ENCODE results near the gene PEPD. TPM values are rescaled to one million over a fixed set of nuclear protein-coding genes. Genes with fewer than 3 reads are reported as not detected.

The PEPD gene
- total RNA-seq, 2 donors from 2014 or later, result 18.7 to 25.7 TPM

DNA sequence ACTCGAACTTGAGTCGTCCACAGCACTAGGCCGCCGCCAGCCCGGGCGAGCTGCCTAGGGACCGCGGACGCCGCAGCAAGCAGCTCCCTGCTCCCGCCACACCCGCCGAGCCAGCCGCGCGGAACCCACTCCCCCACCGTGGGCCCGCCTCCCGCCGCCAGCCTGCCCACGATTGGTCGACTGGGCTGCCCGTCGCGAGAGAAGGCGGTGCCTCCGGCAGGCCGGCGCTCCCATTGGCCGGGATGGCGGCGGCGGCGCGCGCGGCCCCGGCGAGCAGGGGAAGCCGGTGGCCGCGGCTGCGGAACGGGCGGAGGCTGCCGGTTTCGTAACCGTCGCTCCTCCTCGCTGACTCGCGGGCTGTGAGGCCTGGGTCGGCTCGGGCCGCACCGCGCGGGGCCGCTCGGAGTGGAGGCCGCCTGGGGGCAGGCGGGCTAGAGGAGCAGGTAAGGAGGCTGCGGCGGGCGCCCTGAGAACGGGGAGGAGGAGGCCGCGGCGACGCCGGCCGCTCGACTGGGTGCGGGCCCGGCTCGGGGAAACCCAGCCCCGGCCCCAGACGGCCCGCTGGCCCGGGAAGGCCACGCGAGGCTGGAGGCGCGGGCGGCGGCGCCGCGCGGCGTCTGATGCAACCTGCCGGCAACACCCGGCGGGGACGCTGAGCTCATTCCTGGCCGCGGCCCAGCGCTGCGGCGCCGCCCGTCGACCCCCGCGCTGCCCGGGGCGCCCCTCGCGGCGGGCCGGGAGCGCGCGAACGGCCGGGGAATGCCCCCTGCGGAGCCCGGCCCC lies 147.9 kb downstream of the PEPD start, which contains the start of gene CEBPG:
Gene CEBPG (plus strand): TSS at position 257 of the 783 bp plus-strand sequence. CDS start 5,531 bp downstream, outside the sequence.
- Mint-ChIP-seq H3K36me3 (peaks cover 10% of the 10 kb centered on the region), H3K27me3 (no peaks in the 10 kb centered on the region), H3K9me3 (no peaks in the 10 kb centered on the region), H3K27ac (peak within 1 kb of the TSS; percentile 79 to 90), H3K4me3 (peak within 1 kb of the TSS; percentile 96), H3K4me1 (ENCODE audit: low read depth in 2 of 2) (peaks cover 30 to 31% of the 10 kb centered on the region in 2 donors)
- ATAC-seq (peak; percentile 96 to 97), DNase-seq (ENCODE audit: low spot score) (peak; percentile 95)

GRCh38 chr19:33370783-33371182 lies 150.8 kb downstream of the PEPD start:
- Mint-ChIP-seq H3K4me3 (no peak overlapping the region), H3K27me3 (peaks cover 0 to 4% of the 10 kb centered on the region in 2 donors), H3K4me1 (ENCODE audit: low read depth in 2 of 2) (peaks cover 14 to 17% of the 10 kb centered on the region in 2 donors), H3K27ac (no peak overlapping the region), H3K36me3 (peaks cover 8% of the 10 kb centered on the region), H3K9me3 (no peaks in the 10 kb centered on the region)
- no peak for ATAC-seq
- DNase-seq (ENCODE audit: low spot score), result no peak

DNA sequence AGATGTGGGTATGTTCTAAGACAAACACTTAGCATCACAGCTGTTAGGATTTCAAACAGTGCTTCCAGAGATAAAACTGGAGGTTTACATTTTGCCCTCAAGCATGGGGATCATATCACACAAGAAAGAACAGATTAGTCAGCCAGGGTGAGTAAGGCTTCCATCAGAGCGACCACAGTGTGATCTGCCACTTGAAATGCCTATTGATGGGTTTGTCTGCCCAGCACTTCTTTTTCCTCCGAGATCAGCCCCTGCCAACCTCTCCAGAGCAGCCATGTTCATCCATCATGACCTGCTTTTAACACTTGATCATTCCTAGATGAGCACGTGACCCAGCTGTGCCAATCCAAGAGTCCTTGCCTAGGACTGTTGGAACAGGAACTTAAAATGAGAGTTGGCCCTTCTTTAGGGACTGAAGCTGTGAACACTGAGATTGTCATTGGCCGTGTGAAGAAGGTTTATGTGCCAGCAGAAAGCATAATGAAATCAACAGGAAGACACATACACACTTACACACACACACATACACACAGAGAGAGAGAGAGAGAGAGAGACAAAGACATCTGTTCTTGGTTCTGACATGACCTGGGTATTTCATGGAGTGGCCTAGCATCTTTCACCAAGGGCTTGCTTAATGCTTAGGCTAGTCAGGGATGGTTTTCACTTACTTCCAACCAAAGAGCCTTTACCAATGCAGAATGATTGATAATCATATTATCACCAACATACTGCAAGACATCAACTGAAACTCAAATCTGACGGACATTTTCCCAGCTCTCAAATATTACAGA lies 153.3 kb downstream of the PEPD start:
- H3K4me3 Mint-ChIP-seq, result no peak overlapping the region
- H3K9me3 Mint-ChIP-seq, result no peaks in the 10 kb centered on the region
- H3K4me1 Mint-ChIP-seq (ENCODE audit: low read depth in 2 of 2), result no peaks in the 10 kb centered on the region
- H3K27ac Mint-ChIP-seq, result no peak overlapping the region
- DNase-seq (ENCODE audit: low spot score), result no peak
- H3K27me3 Mint-ChIP-seq, result peaks cover 0 to 4% of the 10 kb centered on the region in 2 donors
- no peaks in the 10 kb centered on the region for H3K36me3 Mint-ChIP-seq
- no peak for ATAC-seq

GRCh38 chr19:33366897-33367296 lies 154.7 kb downstream of the PEPD start:
- H3K9me3 Mint-ChIP-seq, result no peaks in the 10 kb centered on the region
- H3K27me3 Mint-ChIP-seq, result peaks cover 0 to 6% of the 10 kb centered on the region in 2 donors
- no peak overlapping the region for H3K27ac Mint-ChIP-seq
- no peaks in the 10 kb centered on the region for H3K4me1 Mint-ChIP-seq (ENCODE audit: low read depth in 2 of 2)
- H3K4me3 Mint-ChIP-seq, result no peak overlapping the region
- H3K36me3 Mint-ChIP-seq, result no peaks in the 10 kb centered on the region
- ATAC-seq, result no peak
- DNase-seq (ENCODE audit: low spot score), result no peak

DNA sequence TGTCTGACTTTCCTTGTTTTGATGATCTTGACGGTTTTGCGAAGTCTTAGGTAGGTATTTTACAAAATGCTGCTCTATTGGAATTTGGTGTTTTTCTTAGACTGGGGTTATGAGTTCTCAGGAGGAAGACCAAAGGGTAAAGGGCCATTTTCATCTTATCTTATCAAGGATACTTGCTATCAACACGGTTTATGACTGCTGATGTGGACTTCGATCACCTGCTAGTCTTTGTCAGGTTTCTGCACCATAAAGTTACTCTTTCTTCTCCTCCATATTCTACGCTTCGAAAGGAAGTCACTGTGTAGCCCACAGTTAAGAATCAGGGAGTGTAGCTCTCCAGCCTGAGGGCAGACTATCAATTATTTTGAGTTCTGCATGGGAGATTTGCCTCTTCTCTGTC lies 155.5 kb downstream of the PEPD start:
- no peak overlapping the region for H3K4me3 Mint-ChIP-seq

GRCh38 chr19:33365691-33366090 lies 155.9 kb downstream of the PEPD start:
- Mint-ChIP-seq H3K36me3 (no peaks in the 10 kb centered on the region), H3K27ac (no peak overlapping the region), H3K4me1 (ENCODE audit: low read depth in 2 of 2) (no peaks in the 10 kb centered on the region), H3K27me3 (peaks cover 0 to 6% of the 10 kb centered on the region in 2 donors), H3K4me3 (no peak overlapping the region), H3K9me3 (no peaks in the 10 kb centered on the region)
- ATAC-seq, result no peak
- DNase-seq (ENCODE audit: low spot score), result no peak

More for the DNA sequence above, 155.5 kb downstream of the PEPD start:
- H3K4me1 Mint-ChIP-seq (ENCODE audit: low read depth in 2 of 2), result no peaks in the 10 kb centered on the region
- DNase-seq (ENCODE audit: low spot score) (no peak), ATAC-seq (no peak)
- no peak overlapping the region for H3K27ac Mint-ChIP-seq
- H3K36me3 Mint-ChIP-seq, result no peaks in the 10 kb centered on the region
- H3K27me3 Mint-ChIP-seq, result peaks cover 0 to 6% of the 10 kb centered on the region in 2 donors
- H3K9me3 Mint-ChIP-seq, result no peaks in the 10 kb centered on the region

DNA sequence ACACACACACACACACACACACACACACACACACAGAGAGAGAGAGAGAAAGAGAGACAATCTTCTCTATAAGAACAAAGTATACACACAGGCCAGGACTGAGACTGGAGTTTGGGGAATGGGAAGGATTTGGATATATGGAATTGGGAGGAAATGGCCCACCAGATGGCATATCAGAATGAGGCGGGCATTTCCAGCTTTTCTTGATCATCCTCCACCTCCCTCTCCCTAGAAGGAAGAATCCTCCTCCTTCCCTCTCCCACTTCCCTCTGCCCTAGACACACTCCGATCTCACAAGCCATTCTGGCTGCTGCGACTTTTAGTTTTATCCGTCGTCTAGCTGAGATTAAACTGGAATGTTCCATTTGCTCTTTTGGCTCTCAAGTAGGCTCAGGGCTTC lies 158.1 kb downstream of the PEPD start:
- DNase-seq (ENCODE audit: low spot score), result no peak
- ATAC-seq, result no peak
- Mint-ChIP-seq H3K4me1 (ENCODE audit: low read depth in 2 of 2) (no peaks in the 10 kb centered on the region), H3K27me3 (peaks cover 0 to 13% of the 10 kb centered on the region in 2 donors), H3K36me3 (no peaks in the 10 kb centered on the region), H3K4me3 (no peak overlapping the region), H3K9me3 (no peaks in the 10 kb centered on the region), H3K27ac (no peak overlapping the region)

- no peaks in the 10 kb centered on the region for H3K9me3 Mint-ChIP-seq
Observed at GRCh38 chr19:33362508-33363228, 158.9 kb downstream of the PEPD start.

GRCh38 chr19:33359581-33359980 lies 162.0 kb downstream of the PEPD start:
- DNase-seq (ENCODE audit: low spot score), result no peak
- H3K9me3 Mint-ChIP-seq, result peaks cover 7% of the 10 kb centered on the region
- H3K27ac Mint-ChIP-seq, result no peak overlapping the region
- no peak overlapping the region for H3K4me3 Mint-ChIP-seq
- H3K36me3 Mint-ChIP-seq, result peaks cover 11% of the 10 kb centered on the region
- no peak for ATAC-seq
- peaks cover 10 to 13% of the 10 kb centered on the region in 2 donors for H3K27me3 Mint-ChIP-seq
- no peaks in the 10 kb centered on the region for H3K4me1 Mint-ChIP-seq (ENCODE audit: low read depth in 2 of 2)

More at GRCh38 chr19:33362508-33363228, 158.9 kb downstream of the PEPD start:
- Mint-ChIP-seq H3K27me3 (peaks cover 0 to 14% of the 10 kb centered on the region in 2 donors), H3K36me3 (no peaks in the 10 kb centered on the region), H3K27ac (no peak overlapping the region), H3K4me3 (no peak overlapping the region), H3K4me1 (ENCODE audit: low read depth in 2 of 2) (no peaks in the 10 kb centered on the region)
- DNase-seq (ENCODE audit: low spot score) (no peak), ATAC-seq (no peak)

DNA sequence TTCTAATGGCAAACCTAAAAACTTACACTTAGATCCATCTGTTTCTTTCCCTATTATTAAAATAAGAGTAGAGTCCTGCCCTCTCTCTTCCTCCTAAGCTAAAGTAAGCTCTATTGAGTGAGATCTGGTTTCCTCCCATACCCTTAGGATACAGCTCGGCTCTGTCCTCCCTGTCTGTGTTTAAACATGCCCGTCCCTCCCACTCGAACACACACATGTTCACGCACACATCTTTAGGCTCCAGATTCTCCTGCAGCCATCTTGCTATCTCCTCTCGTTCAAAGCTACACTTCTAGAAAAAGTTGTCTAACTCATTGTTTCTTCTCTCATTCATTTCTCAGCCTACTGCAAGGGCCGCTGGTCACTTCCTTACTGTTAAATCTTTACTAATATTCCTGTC lies 163.2 kb downstream of the PEPD start:
- no peaks in the 10 kb centered on the region for H3K4me1 Mint-ChIP-seq (ENCODE audit: low read depth in 2 of 2)
- no peak for DNase-seq (ENCODE audit: low spot score)

GRCh38 chr19:33357556-33357955 lies 164.0 kb downstream of the PEPD start:
- no peaks in the 10 kb centered on the region for H3K4me1 Mint-ChIP-seq (ENCODE audit: low read depth in 2 of 2)
- no peak overlapping the region for H3K27ac Mint-ChIP-seq
- no peak for ATAC-seq
- H3K27me3 Mint-ChIP-seq, result peaks cover 12 to 13% of the 10 kb centered on the region in 2 donors
- H3K4me3 Mint-ChIP-seq, result no peak overlapping the region
- peaks cover 11% of the 10 kb centered on the region for H3K36me3 Mint-ChIP-seq
- H3K9me3 Mint-ChIP-seq, result peaks cover 7% of the 10 kb centered on the region
- no peak for DNase-seq (ENCODE audit: low spot score)

More for the DNA sequence above, 163.2 kb downstream of the PEPD start:
- peaks cover 11% of the 10 kb centered on the region for H3K36me3 Mint-ChIP-seq
- H3K9me3 Mint-ChIP-seq, result peaks cover 7% of the 10 kb centered on the region
- H3K4me3 Mint-ChIP-seq, result no peak overlapping the region
- H3K27ac Mint-ChIP-seq, result no peak overlapping the region
- no peak for ATAC-seq
- peaks cover 13% of the 10 kb centered on the region in 2 donors for H3K27me3 Mint-ChIP-seq

- H3K9me3 Mint-ChIP-seq, result peaks cover 7% of the 10 kb centered on the region
- ATAC-seq, result no peak
- no peaks in the 10 kb centered on the region for H3K4me1 Mint-ChIP-seq (ENCODE audit: low read depth in 2 of 2)
- H3K4me3 Mint-ChIP-seq, result no peak overlapping the region
- H3K27ac Mint-ChIP-seq, result no peak overlapping the region
- peaks cover 13% of the 10 kb centered on the region in 2 donors for H3K27me3 Mint-ChIP-seq
- no peak for DNase-seq (ENCODE audit: low spot score)
- peaks cover 11% of the 10 kb centered on the region for H3K36me3 Mint-ChIP-seq
Observed at GRCh38 chr19:33355535-33355934, 166.1 kb downstream of the PEPD start.

DNA sequence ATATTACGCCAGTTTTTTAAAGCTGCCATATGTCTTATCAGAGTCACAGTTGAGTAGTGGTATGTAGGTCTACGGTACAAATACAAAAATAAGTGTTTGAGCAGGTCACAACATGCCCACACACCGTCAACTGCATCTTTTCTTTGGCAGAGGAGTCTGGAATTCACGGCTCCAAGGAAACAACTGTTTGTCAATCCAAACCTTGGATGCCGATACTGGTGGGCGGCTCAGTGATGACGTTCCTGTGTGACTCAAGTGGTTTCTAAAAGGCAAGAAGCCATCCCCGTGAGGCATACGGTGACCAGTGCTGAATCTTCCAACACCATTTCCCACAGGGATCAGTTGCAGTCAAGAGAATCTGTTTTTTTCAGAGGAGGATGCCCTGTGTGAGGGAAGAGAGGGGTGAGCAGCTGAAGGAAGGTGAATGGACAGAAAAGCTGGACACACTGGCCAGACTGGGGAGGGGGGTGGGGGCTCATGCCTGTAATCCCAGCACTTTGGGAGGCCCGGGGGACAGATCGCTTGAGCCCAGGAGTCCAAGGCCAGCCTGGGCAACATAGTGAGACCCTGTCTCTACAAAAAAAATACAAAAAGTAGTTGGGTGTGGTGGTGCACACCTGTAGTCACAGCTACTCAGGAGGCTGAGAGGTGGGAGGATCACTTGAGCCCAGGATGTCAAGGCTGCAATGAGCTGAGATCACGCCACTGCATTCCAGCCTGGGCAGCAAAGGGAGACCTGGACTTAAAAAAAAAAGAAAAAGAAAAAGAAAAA lies 170.9 kb downstream of the PEPD start:
- no peak overlapping the region for H3K4me3 Mint-ChIP-seq
- no peaks in the 10 kb centered on the region for H3K4me1 Mint-ChIP-seq (ENCODE audit: low read depth in 2 of 2)
- peaks cover 5 to 9% of the 10 kb centered on the region in 2 donors for H3K27me3 Mint-ChIP-seq
- DNase-seq (ENCODE audit: low spot score) (no peak), ATAC-seq (no peak)
- peaks cover 2% of the 10 kb centered on the region for H3K9me3 Mint-ChIP-seq
- no peak overlapping the region for H3K27ac Mint-ChIP-seq
- peaks cover 5% of the 10 kb centered on the region for H3K36me3 Mint-ChIP-seq
